ENCODE data around the gene FSTL5.

The FSTL5 gene

DNA sequence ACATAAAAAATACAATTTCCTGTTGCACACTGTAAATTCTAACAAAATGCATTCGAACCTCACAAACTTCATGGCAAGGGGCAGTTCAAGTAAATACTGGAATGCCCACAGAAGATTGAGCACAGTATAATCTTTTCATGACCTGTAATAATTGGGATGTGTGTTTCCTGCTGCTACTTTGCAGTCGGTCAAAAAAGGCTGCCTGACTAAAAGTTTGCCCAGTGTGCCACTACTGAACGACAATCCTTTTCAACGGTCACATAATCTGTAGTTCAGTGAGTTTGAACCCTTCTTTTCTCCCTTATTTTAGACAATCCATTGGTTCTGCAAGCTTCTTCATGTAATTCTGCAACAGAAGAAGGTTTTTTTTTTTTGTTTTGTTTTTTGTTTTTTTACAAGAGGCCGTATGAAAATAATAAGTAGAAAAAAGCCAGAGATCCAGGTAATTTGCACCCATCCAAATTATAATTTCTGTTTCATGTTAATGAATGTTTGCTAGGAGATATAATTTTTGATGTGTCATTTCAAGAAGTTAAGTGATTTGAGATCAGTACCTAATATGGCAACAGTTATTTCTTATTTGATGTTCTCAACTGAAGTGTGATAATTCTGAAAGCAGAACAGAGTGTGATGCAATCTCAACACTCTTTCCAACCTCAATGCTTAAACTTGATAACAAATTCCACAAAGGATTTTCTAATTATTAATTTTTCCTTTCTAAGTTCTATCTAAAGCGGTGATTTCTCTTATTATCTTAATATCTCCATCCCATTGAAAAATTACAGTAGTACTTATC is 237.6 kb downstream of the FSTL5 start:
- DNase-seq, result no peak
- H3K27me3 Mint-ChIP-seq, result no peaks in the 10 kb centered on the region
- H3K9me3 Mint-ChIP-seq, result peaks cover 0 to 4% of the 10 kb centered on the region in 2 donors
- no peaks in the 10 kb centered on the region for H3K4me1 Mint-ChIP-seq
- ATAC-seq, result no peak
- H3K4me3 Mint-ChIP-seq, result no peak overlapping the region
- no peak overlapping the region for H3K27ac Mint-ChIP-seq

DNA sequence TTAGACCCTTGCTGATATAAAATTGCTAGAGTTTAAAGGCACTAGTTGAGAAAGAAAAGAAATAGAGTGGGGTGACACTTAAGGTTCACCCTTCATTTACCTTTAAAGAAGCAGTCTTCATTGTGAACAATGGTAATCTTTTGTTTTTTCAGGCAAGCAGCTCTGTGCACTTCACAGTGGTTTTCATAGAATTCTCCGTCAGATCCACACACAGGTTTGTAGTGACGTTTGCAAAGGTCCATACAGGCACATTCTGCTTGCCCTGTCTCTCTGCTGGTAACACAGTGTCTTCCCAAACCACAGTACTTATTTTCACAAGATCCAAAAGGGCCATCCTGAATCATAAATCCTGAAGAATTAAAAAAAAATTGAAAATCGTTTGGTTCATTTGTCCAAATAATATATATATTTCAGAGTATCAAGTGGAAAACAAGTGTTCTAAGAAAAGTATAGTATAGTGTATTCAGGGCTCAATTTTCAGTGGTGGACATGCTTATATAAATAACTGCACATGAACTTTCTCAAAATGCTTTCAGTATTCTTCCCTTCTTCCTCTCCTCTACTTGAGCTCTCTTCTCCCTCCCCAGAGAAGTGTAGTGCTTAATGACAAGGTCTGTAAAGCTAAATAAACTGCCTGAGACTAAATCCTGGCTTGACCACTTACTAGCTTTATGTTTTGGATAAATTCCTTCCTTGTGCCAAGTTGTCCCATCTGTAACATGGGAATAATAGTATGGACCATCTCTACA is 243.3 kb downstream of the FSTL5 start:
- no peak overlapping the region for H3K4me3 Mint-ChIP-seq
- DNase-seq, result no peak
- no peaks in the 10 kb centered on the region for H3K4me1 Mint-ChIP-seq
- no peaks in the 10 kb centered on the region for H3K27me3 Mint-ChIP-seq
- ATAC-seq, result no peak
- peaks cover 4 to 7% of the 10 kb centered on the region in 2 donors for H3K9me3 Mint-ChIP-seq
- no peak overlapping the region for H3K27ac Mint-ChIP-seq

DNA sequence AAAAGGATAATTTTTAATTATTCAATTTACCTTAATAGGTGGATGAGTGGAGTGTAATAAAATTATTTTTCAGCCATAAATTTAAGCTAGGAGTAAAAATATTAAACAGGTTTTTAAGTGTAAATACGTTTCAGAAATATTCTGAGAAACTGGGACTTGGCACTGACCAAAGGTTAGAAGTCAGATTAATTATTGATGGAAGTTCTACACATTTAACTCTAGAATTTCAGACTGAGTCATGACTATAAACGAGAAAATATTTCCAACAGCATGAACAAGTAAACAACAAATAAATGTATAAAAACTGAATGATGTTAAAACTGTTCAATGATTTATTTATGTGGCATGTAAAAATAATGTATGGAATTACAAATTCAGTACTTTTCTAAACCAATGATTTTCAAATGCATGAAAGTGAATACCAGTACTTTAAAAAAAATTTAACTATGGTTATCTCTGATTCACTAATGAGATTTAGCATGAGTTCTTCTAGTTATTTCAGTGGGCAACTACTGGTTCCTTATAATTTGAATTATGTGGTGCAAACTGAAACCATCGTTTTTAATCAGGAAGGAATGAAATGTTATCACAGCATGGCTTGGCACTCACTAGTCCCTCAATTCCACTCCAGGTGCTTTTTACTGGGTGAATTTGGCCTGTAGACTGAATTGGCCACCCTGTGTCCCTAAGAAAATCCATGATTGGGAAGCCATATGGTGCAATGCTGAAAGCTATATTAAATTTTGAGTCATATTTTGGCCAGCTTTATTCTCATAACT is 244.2 kb downstream of the FSTL5 start:
- ATAC-seq (no peak), DNase-seq (no peak)
- Mint-ChIP-seq H3K4me3 (no peak overlapping the region), H3K27ac (no peak overlapping the region), H3K27me3 (no peaks in the 10 kb centered on the region), H3K4me1 (no peaks in the 10 kb centered on the region), H3K9me3 (peaks cover 3 to 7% of the 10 kb centered on the region in 2 donors)

DNA sequence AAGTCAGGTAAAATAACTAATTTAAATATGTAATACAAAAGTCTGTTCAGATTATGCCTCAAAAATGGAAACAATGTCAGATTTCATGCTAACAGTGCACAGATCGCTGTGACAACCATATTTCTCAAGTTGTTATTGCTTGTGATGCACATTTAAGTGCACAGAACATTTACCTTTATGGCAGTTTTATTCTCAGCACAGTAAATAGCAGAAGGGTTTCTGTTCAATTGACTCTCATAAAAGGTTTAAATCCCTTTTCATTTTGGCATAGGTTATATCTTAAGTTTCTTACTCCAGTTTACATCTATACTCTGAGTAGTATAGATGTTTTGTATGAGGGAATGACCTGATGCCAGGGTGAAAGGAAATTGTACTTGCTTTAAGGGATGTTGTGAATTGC is 247.8 kb downstream of the FSTL5 start:
- DNase-seq (no peak), ATAC-seq (no peak)
- Mint-ChIP-seq H3K4me3 (no peak overlapping the region), H3K9me3 (peaks cover 0 to 6% of the 10 kb centered on the region in 2 donors), H3K4me1 (no peaks in the 10 kb centered on the region), H3K27me3 (no peaks in the 10 kb centered on the region), H3K27ac (no peak overlapping the region)

DNA sequence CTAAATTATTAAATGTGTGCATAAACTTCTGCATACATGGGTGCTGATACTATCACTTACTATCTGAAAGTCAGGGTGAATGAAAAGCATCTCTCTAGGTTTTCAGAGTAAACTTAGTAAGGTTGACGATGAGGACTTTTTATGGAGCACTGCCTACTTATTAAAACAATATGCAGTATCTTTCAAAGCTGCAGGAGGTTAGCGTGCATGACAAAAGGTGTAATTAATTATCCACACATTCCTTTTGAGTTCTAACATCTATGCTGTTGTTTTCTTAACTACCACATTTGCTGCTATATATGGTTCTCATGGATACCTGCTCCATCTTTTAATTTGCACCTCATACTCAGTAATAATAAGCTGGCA is 256.2 kb downstream of the FSTL5 start:
- H3K4me3 Mint-ChIP-seq, result no peak overlapping the region
- H3K27me3 Mint-ChIP-seq, result no peaks in the 10 kb centered on the region
- no peak for ATAC-seq
- DNase-seq, result no peak
- H3K27ac Mint-ChIP-seq, result no peak overlapping the region
- peaks cover 0 to 5% of the 10 kb centered on the region in 2 donors for H3K9me3 Mint-ChIP-seq
- no peaks in the 10 kb centered on the region for H3K4me1 Mint-ChIP-seq

DNA sequence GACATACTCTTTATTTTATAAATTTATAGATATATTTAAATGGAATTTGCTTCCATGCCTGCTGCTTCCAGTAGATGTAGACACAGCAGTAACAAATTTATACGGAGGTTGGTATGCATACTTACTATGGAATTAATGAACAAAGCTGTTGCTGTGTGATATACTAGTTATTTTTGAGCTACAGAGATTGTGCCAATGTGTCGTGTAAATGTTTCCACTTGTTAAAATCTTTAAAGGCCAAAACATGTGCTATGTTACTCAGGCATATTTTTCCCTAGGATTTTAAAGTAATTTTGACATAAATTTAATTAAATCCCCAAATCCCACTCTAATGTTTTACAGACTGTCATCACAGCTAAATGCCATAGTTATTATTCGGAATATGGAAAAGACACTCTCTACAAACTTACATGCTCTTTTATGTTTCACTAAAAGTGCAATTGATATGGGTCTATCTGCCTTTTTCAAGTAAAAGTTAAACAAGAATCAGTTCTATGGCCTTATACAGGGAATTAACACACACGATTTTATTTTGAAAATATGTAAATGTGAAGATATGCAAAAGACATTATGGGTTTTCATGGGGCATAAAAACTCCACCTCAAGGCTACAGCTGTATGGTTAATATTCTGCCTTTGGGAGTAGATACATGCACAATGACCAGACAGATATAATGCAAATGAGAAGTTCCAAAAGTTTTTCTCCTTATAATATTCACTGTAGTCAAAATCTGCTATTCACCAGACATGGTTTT is 256.8 kb downstream of the FSTL5 start:
- Mint-ChIP-seq H3K27ac (no peak overlapping the region), H3K27me3 (no peaks in the 10 kb centered on the region), H3K4me3 (no peak overlapping the region), H3K4me1 (no peaks in the 10 kb centered on the region), H3K9me3 (peaks cover 0 to 5% of the 10 kb centered on the region in 2 donors)
- DNase-seq (no peak), ATAC-seq (no peak)

DNA sequence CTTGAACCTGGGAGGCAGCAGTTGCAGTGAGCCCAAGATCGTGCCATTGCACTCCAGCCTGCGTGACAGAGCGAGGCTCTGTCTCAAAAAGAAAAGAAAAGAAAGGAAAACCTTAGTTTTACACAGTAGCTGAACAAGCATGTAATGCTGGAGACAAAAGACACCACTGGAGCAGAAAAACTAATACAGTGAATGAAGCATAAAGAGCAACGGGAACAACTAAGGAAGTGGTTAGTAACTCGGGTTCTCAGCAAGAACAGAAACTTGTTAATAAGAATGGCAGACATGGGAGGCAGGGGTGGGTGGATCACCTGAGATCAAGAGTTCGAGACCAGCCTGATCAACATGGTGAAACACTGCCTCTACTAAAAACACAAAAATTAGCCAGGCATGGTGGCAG is 263.7 kb downstream of the FSTL5 start:
- ATAC-seq (no peak), DNase-seq (no peak)
- Mint-ChIP-seq H3K9me3 (no peaks in the 10 kb centered on the region), H3K4me3 (no peak overlapping the region), H3K27me3 (no peaks in the 10 kb centered on the region), H3K27ac (no peak overlapping the region), H3K4me1 (no peaks in the 10 kb centered on the region)

DNA sequence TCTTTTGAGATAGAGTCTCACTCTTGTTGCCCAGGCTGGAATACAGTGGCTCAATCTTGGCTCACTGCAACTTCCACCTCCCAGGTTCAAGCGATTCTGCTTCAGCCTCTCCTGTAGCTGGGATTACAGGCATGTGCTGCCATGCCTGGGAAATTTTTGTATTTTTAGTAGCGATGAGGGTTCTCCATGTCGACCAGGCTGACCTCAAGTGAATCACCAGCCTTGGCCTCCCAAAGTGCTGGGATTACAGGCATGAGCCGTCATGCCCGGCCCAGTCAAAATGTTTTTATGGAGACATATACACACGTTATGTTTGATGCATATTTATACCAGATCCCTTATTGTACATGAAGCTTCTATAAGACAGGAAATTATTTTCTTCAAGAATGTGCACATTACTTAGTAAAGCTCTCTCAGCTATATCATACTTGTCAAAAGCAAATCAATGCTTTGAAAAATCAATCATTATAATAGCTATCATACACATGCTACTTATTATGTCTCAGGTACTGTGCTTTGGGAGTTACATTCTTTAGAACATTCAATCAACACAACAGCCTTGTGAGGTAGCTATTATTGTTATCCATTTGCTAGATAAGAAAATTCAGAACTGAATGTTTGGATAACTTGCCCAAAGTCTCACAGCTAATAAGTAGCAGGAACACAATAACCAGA is 269.2 kb downstream of the FSTL5 start:
- Mint-ChIP-seq H3K4me3 (no peak overlapping the region), H3K27me3 (no peaks in the 10 kb centered on the region), H3K4me1 (no peaks in the 10 kb centered on the region), H3K27ac (no peak overlapping the region), H3K9me3 (peaks cover 0 to 4% of the 10 kb centered on the region in 2 donors)
- DNase-seq (no peak), ATAC-seq (no peak)

DNA sequence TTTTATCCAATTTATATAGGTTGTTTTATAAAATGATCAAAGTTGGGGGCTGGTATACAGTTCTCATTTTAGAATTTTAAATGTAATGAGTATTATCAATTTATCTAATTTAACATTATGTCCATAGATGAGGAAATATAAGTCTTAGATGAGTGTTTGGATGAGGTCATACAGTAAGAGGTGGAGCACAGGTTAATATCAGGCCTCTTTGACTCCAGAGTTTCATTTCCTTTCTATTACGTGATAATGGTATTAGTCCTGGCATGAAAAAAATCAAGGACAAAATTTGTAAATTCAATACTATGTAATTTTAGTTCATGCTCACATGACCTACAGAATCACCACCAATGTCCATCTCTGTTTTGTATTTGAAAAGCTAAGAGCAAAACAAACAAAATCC is 269.8 kb downstream of the FSTL5 start:
- no peak for ATAC-seq
- no peak for DNase-seq
- Mint-ChIP-seq H3K4me1 (no peaks in the 10 kb centered on the region), H3K4me3 (no peak overlapping the region), H3K27ac (no peak overlapping the region), H3K9me3 (peaks cover 0 to 4% of the 10 kb centered on the region in 2 donors), H3K27me3 (no peaks in the 10 kb centered on the region)

DNA sequence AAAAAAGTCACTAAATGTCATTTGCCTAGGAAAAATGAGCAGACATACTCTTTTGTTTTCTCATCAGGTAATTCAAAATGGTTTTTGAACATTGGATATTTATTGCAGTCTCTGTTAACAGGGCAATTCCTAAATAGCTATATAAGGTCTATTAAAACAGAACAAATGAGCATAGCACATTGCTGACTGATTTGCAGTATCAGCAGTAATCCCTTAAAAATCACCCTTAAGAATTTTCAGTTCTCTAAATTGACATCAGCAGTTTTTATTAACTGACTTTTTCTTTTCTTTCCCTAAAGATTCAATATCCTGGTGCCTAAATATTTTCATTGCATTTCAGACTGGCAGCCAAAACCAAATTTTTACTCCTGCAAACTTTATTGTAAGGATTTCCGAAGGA is 270.2 kb downstream of the FSTL5 start:
- H3K4me3 Mint-ChIP-seq, result no peak overlapping the region
- peaks cover 0 to 4% of the 10 kb centered on the region in 2 donors for H3K9me3 Mint-ChIP-seq
- no peak for DNase-seq
- H3K27me3 Mint-ChIP-seq, result no peaks in the 10 kb centered on the region
- ATAC-seq, result no peak
- no peak overlapping the region for H3K27ac Mint-ChIP-seq
- no peaks in the 10 kb centered on the region for H3K4me1 Mint-ChIP-seq

DNA sequence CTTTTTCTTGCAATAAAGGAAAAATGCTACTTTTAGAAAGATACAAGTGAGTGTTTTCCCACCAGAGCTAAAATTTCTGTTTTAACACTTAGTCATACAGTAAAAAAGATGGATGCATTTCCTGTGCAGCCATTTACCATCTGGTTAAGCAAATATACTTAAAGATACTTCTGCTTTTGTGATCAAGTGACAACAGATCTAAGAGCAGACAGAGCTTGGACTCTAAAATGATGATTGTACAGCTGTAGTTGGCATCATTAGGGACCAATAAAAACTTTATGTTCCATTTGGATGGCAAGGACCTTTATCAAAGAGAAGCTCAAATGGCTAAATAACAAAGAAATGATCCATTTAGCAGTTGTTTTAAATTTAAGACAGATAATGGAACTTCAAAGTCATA is 270.8 kb downstream of the FSTL5 start:
- no peak overlapping the region for H3K27ac Mint-ChIP-seq
- no peak overlapping the region for H3K4me3 Mint-ChIP-seq
- H3K9me3 Mint-ChIP-seq, result peaks cover 0 to 4% of the 10 kb centered on the region in 2 donors
- ATAC-seq (no peak), DNase-seq (no peak)
- H3K4me1 Mint-ChIP-seq, result no peaks in the 10 kb centered on the region
- no peaks in the 10 kb centered on the region for H3K27me3 Mint-ChIP-seq

DNA sequence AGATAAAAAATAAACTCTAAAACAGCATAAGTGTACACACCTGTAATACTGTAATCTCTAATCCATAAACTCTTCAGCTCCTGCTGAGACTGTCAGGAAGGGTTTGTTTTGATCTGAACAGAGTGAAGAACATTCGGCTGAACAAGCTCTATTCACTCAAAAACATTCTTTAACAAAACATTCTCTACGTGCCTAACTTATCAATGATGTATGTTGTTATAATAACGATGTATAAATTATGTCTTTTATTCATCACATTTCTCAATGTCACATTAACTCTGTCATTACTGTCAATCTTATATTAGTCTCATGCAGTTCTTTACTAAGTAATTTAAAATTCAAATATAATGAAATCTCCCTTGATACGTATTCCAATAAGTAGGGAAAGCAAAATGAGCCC is 280.6 kb downstream of the FSTL5 start:
- H3K9me3 Mint-ChIP-seq, result peaks cover 8 to 15% of the 10 kb centered on the region in 2 donors
- DNase-seq, result no peak
- H3K4me1 Mint-ChIP-seq, result no peaks in the 10 kb centered on the region
- no peaks in the 10 kb centered on the region for H3K27me3 Mint-ChIP-seq
- no peak for ATAC-seq
- H3K27ac Mint-ChIP-seq, result no peak overlapping the region
- no peak overlapping the region for H3K4me3 Mint-ChIP-seq

DNA sequence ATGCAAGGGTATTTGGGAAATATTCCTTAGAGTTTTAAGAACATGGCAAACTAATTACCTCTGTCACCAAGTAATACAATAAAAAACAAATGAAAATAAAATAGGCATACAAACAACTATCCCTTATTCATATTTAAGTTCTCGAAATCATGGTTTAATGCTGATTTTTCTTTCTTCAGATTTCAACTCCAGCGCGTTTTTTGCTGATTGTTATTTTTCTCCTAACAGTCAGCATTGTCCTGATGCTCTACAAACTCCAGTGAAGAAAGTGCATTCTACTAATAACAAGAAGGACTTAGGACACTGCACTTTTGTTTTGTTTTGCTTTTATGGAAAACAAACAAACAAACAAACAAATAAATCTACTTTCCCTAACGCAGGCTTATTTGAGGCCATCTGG is 282.4 kb downstream of the FSTL5 start:
- Mint-ChIP-seq H3K4me1 (no peaks in the 10 kb centered on the region), H3K9me3 (peaks cover 8 to 15% of the 10 kb centered on the region in 2 donors), H3K27me3 (no peaks in the 10 kb centered on the region), H3K4me3 (no peak overlapping the region), H3K27ac (no peak overlapping the region)
- ATAC-seq, result no peak
- no peak for DNase-seq

DNA sequence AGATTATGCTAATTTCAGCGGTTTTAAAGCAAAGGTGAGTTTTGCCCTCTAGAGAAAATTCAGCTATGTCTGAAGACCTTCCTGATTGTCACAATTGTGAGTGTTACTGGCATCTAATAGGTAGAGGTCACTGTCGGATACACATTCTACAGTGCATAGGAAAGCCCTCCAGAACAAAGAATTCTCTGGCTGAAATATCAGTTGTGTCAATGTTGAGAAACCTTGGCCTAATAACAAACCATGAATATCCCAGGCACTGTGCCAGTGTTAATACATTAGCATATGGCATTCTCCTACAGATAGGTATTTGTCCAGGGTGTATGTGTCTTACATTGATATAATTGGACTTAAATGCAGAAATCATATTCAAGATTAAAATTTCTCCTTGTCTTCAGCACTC is 294.3 kb downstream of the FSTL5 start:
- no peaks in the 10 kb centered on the region for H3K27me3 Mint-ChIP-seq
- no peaks in the 10 kb centered on the region for H3K4me1 Mint-ChIP-seq
- H3K9me3 Mint-ChIP-seq, result peaks cover 0 to 9% of the 10 kb centered on the region in 2 donors
- no peak for DNase-seq
- no peak for ATAC-seq
- no peak overlapping the region for H3K27ac Mint-ChIP-seq
- H3K4me3 Mint-ChIP-seq, result no peak overlapping the region
